ENCODE results near the gene CCL23. TPM values are rescaled to one million over a fixed set of nuclear protein-coding genes. Genes with fewer than 3 reads are reported as not detected.

Gene CCL23
- total and polyA plus RNA-seq, 3 experiments from 2014 or later = 0.37 TPM; not detected in 2

- Mint-ChIP-seq H3K27me3 (peaks cover 0 to under 1% of the 10 kb centered on the region in 2 donors), H3K4me1 (peaks cover 0 to 2% (median 0%) of the 10 kb centered on the region in 3 donors), H3K9me3 (no peaks in the 10 kb centered on the region), H3K27ac (no peak overlapping the region), H3K4me3 (no peak overlapping the region), H3K36me3 (peaks cover 0 to 4% (median 0%) of the 10 kb centered on the region in 3 donors)
- ChIA-PET CTCF (no interaction called here), POLR2A (no interaction called here)
- Histone ChIP-seq H3K9me3 (ENCODE audit: low read length) (no peaks in the 10 kb centered on the region), H3K27ac (ENCODE audit: low read depth, low read length) (no peak overlapping the region), H3K36me3 (ENCODE audit: insufficient read depth, low read length) (no peaks in the 10 kb centered on the region), H3K4me3 (ENCODE audit: low read length) (no peak overlapping the region), H3K27me3 (ENCODE audit: insufficient read depth, low read length, poor library complexity, severe bottlenecking) (no peaks in the 10 kb centered on the region), H3K4me1 (ENCODE audit: insufficient read depth, low read length) (no peaks in the 10 kb centered on the region)
- no peak for DNase-seq
Observed at GRCh38 chr17:35963663-35964062, 54.1 kb downstream of the CCL23 start.

Other genes starting within 250 kb of the CCL23 start
- not detected for gene MMP28, start 222.3 kb downstream of the CCL23 start, total RNA-seq
- not detected for gene MMP28, start 222.3 kb downstream of the CCL23 start, polyA plus RNA-seq
- 100 to 1,000 TPM; 274 to 291 TPM for gene TAF15, start 208.5 kb downstream of the CCL23 start, total RNA-seq
- 21.5 TPM for gene TAF15, start 208.5 kb downstream of the CCL23 start, polyA plus RNA-seq
- 1 to 10 TPM; 2.3 to 2.6 TPM for gene HEATR9, start 149.1 kb downstream of the CCL23 start, total RNA-seq
- gene HEATR9, start 149.1 kb downstream of the CCL23 start, polyA plus RNA-seq = 0.55 TPM
- 100 to 1,000 TPM; 580 to 591 TPM for gene CCL5, start 137.6 kb downstream of the CCL23 start, total RNA-seq
- gene CCL5, start 137.6 kb downstream of the CCL23 start, polyA plus RNA-seq = 2,769 TPM
- 1 to 10 TPM; 2.5 to 3.1 TPM for gene RDM1, start 87.2 kb downstream of the CCL23 start, total RNA-seq
- 2.8 TPM for gene RDM1, start 87.2 kb downstream of the CCL23 start, polyA plus RNA-seq
- not detected for gene LYZL6, start 74.3 kb downstream of the CCL23 start, total RNA-seq
- not detected for gene LYZL6, start 74.3 kb downstream of the CCL23 start, polyA plus RNA-seq
- not detected for gene CCL16, start 36.5 kb downstream of the CCL23 start, total RNA-seq
- not detected for gene CCL16, start 36.5 kb downstream of the CCL23 start, polyA plus RNA-seq
- gene CCL14, start 31.2 kb downstream of the CCL23 start, total RNA-seq = not detected
- not detected for gene CCL14, start 31.2 kb downstream of the CCL23 start, polyA plus RNA-seq
- gene CCL15, start 16.4 kb downstream of the CCL23 start, total RNA-seq = not detected
- gene CCL15, start 16.4 kb downstream of the CCL23 start, polyA plus RNA-seq = not detected
- gene CCL18, start 46.3 kb upstream of the CCL23 start, total RNA-seq = not detected
- not detected for gene CCL18, start 46.3 kb upstream of the CCL23 start, polyA plus RNA-seq
- gene CCL3, start 72.2 kb upstream of the CCL23 start, total RNA-seq = 1,000 to 10,000 TPM; 1,154 to 1,264 TPM
- gene CCL3, start 72.2 kb upstream of the CCL23 start, polyA plus RNA-seq = 2.3 TPM
- gene CCL4, start 85.9 kb upstream of the CCL23 start, total RNA-seq = 1,000 to 10,000 TPM; 1,703 to 1,794 TPM
- 161 TPM for gene CCL4, start 85.9 kb upstream of the CCL23 start, polyA plus RNA-seq
- gene TBC1D3B, start 158.7 kb upstream of the CCL23 start, total RNA-seq = 1 to 10 TPM; 3.3 to 4.4 TPM
- 0.49 TPM for gene TBC1D3B, start 158.7 kb upstream of the CCL23 start, polyA plus RNA-seq
- gene CCL3L1, start 178.8 kb upstream of the CCL23 start, total RNA-seq = 100 to 1,000 TPM; 138 to 164 TPM
- gene CCL3L1, start 178.8 kb upstream of the CCL23 start, polyA plus RNA-seq = 2.9 TPM
- gene CCL4L2, start 193.1 kb upstream of the CCL23 start, total RNA-seq = 100 to 1,000 TPM; 519 to 562 TPM
- gene CCL4L2, start 193.1 kb upstream of the CCL23 start, polyA plus RNA-seq = 4.9 TPM
- gene TBC1D3I, start 246.6 kb upstream of the CCL23 start, total RNA-seq = under 1 TPM; 0.20 to 0.51 TPM
- gene TBC1D3I, start 246.6 kb upstream of the CCL23 start, polyA plus RNA-seq = not detected

Measured in CD8-positive, alpha-beta memory T cell (primary cell).